Stimulated activated naive CD8-positive, alpha-beta T cell treated with anti-CD3 and anti-CD28 coated beads, Interleukin-15, Interleukin-2, amounts not matched to agents 100 ng/mL and 50 ng/mL, for 24 hours (primary cell): ENCODE measurements around the gene GZMH.
"Not testable (repeated sequence)": the region's sequence is repeated elsewhere in the genome, so short reads cannot be mapped to it uniquely, and the experiment has no call there.

Experiments used
- H3K27ac Mint-ChIP-seq: one replicate; pipeline ENCODE4 v1.8.0; 2021; ENCODE audit warnings: mild to moderate bottlenecking, mixed read lengths
- H3K27me3 Mint-ChIP-seq: one replicate; pipeline ENCODE4 v1.8.0; 2021; ENCODE audit warnings: mixed read lengths
- H3K36me3 Mint-ChIP-seq: one replicate; pipeline ENCODE4 v1.8.0; 2021; ENCODE audit warnings: low read depth, mixed read lengths
- H3K4me1 Mint-ChIP-seq: one replicate; pipeline ENCODE4 v1.8.0; 2021; ENCODE audit warnings: low read depth, mixed read lengths
- H3K4me3 Mint-ChIP-seq: one replicate; pipeline ENCODE4 v1.8.0; 2021; ENCODE audit warnings: mild to moderate bottlenecking, mixed read lengths
- H3K9me3 Mint-ChIP-seq: one replicate; pipeline ENCODE4 v1.8.0; 2021; ENCODE audit warnings: mixed read lengths

Gene GZMH, protein sequence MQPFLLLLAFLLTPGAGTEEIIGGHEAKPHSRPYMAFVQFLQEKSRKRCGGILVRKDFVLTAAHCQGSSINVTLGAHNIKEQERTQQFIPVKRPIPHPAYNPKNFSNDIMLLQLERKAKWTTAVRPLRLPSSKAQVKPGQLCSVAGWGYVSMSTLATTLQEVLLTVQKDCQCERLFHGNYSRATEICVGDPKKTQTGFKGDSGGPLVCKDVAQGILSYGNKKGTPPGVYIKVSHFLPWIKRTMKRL

DNA sequence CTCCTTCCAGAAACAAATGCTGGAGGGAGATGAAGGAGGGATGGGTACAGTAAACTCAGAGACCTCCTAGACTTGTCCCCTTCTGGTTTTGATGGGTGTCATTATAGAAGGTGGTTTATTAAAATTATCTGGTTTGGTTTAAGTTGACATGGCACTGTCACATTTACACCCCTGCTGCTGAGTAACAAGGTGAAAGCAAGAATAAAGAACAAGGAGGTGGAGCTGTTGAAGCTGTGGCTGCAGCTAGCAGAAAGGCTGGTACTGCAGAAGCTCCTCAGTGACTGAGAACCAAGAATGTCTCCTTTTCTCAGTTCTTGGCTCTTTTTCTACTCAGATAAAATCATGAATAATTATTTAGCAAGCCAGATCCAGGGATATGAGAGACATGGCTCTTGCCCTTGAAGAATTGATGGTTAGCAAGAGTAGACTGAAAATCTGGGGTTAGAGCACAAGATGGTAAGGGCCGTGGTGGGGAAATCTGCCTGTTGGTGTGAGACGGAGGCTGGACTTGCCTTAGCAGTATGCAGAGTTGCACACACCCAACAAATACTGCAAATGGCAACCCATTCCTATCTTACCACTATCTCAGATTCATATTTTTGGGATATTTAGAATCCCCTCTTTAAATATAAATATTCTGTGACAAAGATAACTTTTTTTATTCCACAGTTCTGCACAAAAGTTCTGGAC is at the start of gene GZMH:
Gene GZMH, minus strand, starts transcription at position 31 of the 690 bp plus-strand sequence. CDS start 72 bp downstream, outside the sequence.
- Mint-ChIP-seq H3K9me3 (peaks cover 9% of the 10 kb centered on the region), H3K27ac (peak within 1 kb of the TSS; percentile 88), H3K36me3 (no peaks in the 10 kb centered on the region), H3K27me3 (no peaks in the 10 kb centered on the region), H3K4me3 (peak within 1 kb of the TSS; percentile 83), H3K4me1 (peaks cover 86% of the 10 kb centered on the region)

DNA sequence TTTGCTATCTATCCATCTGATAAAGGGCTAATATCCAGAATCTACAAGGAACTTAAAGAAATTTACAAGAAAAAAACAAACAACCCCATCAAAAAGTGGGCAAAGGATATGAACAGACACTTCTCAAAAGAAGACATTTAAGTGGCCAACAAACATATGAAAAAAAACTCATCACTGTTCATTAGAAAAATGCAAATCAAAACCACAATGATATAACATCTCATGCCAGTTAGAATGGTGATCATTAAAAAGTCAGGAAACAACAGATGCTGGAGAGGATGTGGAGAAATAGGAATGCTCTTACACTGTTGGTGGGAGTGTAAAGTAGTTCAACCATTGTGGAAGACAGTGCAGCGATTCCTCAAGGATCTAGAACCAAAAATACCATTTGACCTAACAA is 38.9 kb upstream of the GZMH start:
- Mint-ChIP-seq H3K36me3 (peaks cover 14% of the 10 kb centered on the region), H3K27me3 (peaks cover 16% of the 10 kb centered on the region), H3K9me3 (peaks cover 24% of the 10 kb centered on the region)
- H3K4me3 Mint-ChIP-seq, H3K27ac Mint-ChIP-seq, H3K4me1 Mint-ChIP-seq: not testable (repeated sequence)

DNA sequence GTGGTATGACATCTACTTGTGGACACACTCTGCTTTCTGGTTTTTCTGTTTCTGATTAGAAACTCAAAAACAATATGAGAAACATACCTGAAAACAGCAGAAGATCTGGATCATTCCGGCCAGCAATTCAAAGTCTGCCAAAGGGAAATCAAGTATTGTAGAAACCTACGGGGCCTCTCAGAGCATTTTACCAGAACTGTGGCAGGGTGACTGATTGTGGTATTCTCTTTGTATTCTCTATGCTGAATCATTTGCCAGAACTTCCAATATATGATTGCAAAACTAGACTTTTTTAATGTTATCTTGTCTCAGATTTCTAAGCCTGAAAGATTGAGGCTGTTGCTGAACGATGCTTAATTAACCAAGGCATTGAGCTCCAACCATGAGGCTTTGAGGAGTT is 30.4 kb upstream of the GZMH start:
- peak overlapping the region; percentile 84 for H3K27ac Mint-ChIP-seq
- H3K9me3 Mint-ChIP-seq: peaks cover 3% of the 10 kb centered on the region
- H3K4me3 Mint-ChIP-seq: peak overlapping the region; percentile 14
- H3K27me3 Mint-ChIP-seq: no peaks in the 10 kb centered on the region
- peaks cover 56% of the 10 kb centered on the region for H3K4me1 Mint-ChIP-seq
- H3K36me3 Mint-ChIP-seq: peaks cover 8% of the 10 kb centered on the region

DNA sequence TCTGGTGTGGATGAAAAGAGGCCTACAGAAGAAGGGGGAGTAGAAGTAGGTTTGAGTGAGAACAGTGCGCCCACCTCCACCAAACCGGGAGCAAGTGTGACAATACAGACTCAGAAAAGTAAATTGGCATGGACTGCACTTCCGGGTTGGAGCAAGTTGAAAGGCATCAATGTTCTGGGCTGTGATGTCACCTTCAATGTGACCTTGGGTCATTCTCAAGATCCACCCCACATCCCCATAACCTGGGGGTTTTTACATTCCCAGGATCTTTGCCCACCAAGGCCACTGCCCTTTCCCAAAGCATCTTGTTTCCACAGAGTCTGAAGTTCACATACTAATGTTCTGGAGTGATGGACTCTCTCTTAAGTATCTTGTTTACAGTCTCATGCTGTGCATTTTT is 29.8 kb upstream of the GZMH start:
- peaks cover 8% of the 10 kb centered on the region for H3K36me3 Mint-ChIP-seq
- no peaks in the 10 kb centered on the region for H3K27me3 Mint-ChIP-seq
- peak overlapping the region; percentile 14 for H3K4me3 Mint-ChIP-seq
- peaks cover 63% of the 10 kb centered on the region for H3K4me1 Mint-ChIP-seq
- H3K9me3 Mint-ChIP-seq: peaks cover 3% of the 10 kb centered on the region
- H3K27ac Mint-ChIP-seq: peak overlapping the region; percentile 84

DNA sequence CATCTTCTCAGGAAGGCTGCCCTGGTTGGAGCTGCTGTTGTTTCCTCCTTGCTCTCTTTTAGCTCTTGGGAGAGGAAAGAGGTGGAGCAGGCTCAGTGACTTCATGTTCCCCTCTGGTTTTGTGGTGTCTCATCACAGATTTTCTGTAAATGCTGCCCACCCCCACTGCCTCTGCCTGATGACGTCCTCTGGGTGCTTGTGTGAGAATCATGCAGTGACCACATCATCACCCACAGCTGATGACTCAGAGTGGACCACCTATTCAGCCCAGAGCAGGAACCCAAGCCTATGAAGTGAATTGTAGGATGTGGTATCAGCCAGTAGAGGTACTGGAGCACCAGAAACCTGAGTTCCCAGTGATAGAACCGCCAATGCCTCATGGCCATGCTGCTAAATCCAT is 24.7 kb upstream of the GZMH start, which contains the start of gene GZMB:
Gene GZMB, minus strand, starts transcription at position 33 of the 400 bp plus-strand sequence. Its CDS starts 30 bp downstream, at position 3.
- H3K27me3 Mint-ChIP-seq: no peaks in the 10 kb centered on the region
- peaks cover 74% of the 10 kb centered on the region for H3K4me1 Mint-ChIP-seq
- H3K9me3 Mint-ChIP-seq: peaks cover 3% of the 10 kb centered on the region
- H3K27ac Mint-ChIP-seq: peak within 1 kb of the TSS; percentile 98
- H3K4me3 Mint-ChIP-seq: peak within 1 kb of the TSS; percentile 96
- peaks cover 54% of the 10 kb centered on the region for H3K36me3 Mint-ChIP-seq

DNA sequence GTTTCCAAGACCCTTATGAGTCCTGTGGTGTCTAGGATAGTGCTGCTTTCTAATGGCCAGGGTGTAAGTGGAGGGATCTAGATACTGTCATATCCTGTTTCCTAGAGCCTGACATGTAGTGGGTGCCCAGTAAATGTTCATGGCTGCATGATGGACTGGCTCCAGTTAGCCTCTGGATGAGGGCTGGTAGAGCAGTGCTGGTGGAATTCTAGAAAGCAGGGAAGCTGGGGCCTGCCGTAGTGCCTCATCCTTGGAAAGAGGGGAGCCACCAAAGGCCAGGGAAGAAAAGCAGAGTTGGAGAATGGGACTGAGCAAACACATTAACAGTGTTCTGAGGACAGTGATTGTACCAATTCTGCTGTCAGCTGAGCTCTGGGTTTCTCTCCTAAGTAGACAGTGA is 23.9 kb upstream of the GZMH start:
- H3K27me3 Mint-ChIP-seq: no peaks in the 10 kb centered on the region
- peak overlapping the region; percentile 98 for H3K27ac Mint-ChIP-seq
- H3K9me3 Mint-ChIP-seq: peaks cover 3% of the 10 kb centered on the region
- H3K4me1 Mint-ChIP-seq: peaks cover 68% of the 10 kb centered on the region
- peak overlapping the region; percentile 96 for H3K4me3 Mint-ChIP-seq
- H3K36me3 Mint-ChIP-seq: peaks cover 54% of the 10 kb centered on the region

DNA sequence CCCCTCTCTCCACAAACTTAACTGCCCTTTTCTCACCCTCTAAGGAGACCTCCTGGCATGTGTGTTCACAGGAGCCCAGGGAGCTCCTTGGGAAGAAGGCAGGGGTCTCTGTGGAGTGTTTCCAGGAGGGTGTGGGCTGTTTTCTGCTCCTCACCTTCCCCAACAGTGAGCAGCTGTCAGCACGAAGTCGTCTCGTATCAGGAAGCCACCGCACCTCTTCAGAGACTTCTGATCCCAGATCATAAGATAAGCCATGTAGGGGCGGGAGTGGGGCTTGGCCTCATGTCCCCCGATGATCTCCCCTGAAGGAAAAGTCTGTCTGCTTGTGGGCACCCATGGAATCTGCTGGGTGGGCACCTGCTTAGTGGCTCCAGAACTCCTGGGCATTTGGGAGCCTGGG is 23.3 kb upstream of the GZMH start:
- H3K9me3 Mint-ChIP-seq: no peaks in the 10 kb centered on the region
- H3K4me1 Mint-ChIP-seq: peaks cover 67% of the 10 kb centered on the region
- peaks cover 59% of the 10 kb centered on the region for H3K36me3 Mint-ChIP-seq
- peak overlapping the region; percentile 98 for H3K27ac Mint-ChIP-seq
- peak overlapping the region; percentile 96 for H3K4me3 Mint-ChIP-seq
- no peaks in the 10 kb centered on the region for H3K27me3 Mint-ChIP-seq

DNA sequence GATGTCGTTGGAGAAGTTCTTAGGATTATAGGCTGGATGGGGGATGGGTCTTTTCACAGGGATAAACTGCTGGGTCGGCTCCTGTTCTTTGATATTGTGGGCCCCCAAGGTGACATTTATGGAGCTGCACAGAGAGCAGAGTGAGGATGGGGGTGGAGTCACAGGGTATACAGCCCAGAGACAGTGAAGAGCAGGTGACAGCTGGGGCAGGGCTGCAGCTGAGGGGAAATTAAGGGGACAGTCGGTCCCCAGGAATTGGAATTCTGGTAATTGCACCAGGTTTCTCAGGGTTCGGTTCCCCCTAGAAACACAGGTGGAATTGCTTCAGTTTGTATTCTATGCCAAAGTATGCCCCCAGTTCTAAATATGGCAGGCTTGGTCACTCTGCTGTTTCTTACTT is 22.9 kb upstream of the GZMH start:
- H3K9me3 Mint-ChIP-seq: no peaks in the 10 kb centered on the region
- H3K4me1 Mint-ChIP-seq: peaks cover 67% of the 10 kb centered on the region
- H3K27me3 Mint-ChIP-seq: no peaks in the 10 kb centered on the region
- H3K27ac Mint-ChIP-seq: peak overlapping the region; percentile 98
- peaks cover 64% of the 10 kb centered on the region for H3K36me3 Mint-ChIP-seq
- H3K4me3 Mint-ChIP-seq: peak overlapping the region; percentile 96

DNA sequence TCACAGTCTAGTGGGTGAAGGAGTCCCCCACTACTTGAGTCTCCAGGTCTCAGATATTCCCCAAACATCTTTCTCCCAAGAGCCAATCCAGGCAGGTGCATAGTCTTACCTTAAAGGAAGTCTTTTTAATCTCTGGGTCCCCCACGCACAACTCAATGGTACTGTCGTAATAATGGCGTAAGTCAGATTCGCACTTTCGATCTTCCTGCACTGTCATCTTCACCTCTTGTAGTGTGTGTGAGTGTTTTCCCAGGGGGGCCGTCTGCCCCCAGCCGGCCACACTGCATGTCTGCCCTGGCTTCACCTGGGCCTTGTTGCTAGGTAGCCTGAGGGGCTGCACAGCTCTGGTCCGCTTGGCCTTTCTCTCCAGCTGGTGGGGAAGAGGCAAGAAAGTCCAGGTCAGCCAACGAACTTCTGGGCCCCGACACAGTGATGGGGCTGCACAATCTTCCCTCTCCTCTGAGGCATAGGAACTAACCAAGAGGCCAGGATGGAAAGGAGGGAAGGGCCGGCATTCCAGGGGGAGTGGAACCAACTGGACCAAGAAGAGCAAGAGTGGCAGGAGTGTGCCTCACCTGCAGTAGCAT is 22.4 kb upstream of the GZMH start:
- peak overlapping the region; percentile 98 for H3K27ac Mint-ChIP-seq
- peak overlapping the region; percentile 96 for H3K4me3 Mint-ChIP-seq
- H3K27me3 Mint-ChIP-seq: no peaks in the 10 kb centered on the region
- peaks cover 64% of the 10 kb centered on the region for H3K4me1 Mint-ChIP-seq
- peaks cover 65% of the 10 kb centered on the region for H3K36me3 Mint-ChIP-seq
- no peaks in the 10 kb centered on the region for H3K9me3 Mint-ChIP-seq

DNA sequence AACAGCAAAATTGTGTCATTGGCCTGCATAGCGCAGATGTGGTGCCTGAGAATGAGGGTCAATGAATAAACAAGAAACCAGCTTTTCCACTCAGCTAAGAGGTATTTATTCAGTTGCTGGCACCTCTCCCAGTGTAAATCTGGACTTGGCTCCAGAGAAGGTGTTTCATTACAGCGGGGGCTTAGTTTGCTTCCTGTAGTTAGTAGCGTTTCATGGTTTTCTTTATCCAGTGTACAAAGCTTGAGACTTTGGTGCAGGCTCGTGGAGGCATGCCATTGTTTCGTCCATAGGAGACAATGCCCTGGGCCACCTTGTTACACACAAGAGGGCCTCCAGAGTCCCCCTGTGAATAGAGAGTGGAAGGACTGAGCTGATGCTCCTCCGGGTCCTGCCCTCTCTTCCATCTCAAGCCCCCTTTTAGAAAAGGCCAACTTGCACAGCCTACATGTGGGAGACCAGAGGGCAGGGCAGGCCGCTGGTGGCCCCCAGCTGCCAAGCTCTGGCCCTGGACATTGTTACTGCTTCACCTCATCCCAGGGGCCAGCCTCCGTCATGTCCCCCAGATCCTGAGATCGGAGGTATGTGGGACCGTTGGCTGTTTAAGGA is 21.5 kb upstream of the GZMH start:
- no peaks in the 10 kb centered on the region for H3K9me3 Mint-ChIP-seq
- peaks cover 61% of the 10 kb centered on the region for H3K36me3 Mint-ChIP-seq
- H3K4me1 Mint-ChIP-seq: peaks cover 58% of the 10 kb centered on the region
- peak overlapping the region; percentile 96 for H3K4me3 Mint-ChIP-seq
- peak overlapping the region; percentile 84 for H3K27ac Mint-ChIP-seq
- H3K27me3 Mint-ChIP-seq: no peaks in the 10 kb centered on the region

DNA sequence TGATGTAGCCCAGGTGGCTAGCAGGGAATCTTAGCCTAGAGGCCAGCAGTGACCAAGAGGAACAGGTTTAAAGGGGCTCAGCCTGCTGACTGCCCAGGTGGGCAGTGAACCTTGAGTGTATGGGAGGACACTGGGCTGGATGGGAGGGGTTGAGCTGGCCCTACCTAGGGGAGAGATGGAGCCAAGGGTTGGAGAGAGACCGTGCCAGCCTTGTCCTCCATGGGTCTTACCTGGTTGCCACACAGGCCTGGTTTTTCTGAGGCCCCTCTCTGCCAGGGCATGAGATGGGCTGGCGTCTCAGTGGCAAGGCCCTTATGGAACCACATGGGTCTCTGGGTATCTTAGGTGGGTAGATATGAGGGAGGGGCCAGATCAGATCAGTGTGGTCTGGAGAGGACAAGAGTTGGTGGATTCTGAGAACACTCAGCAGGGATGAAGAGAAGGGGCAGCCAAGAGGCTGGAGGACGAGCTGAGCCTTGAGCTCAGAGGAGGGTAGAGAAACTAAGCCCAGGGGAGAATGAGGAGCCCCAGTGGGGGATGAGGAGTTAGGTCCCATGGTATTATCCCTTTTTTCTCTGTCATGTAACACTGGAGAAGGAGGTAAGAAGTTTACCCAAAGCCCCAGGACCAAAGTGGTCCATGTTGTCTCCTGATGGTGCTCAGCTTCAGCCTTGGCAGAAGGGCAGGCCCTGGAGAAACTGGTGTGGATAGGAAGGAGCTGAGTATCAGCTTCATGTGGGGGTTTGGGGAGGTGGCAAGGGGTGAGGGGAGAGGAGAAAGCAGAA is 20.8 kb upstream of the GZMH start:
- peak overlapping the region; percentile 96 for H3K4me3 Mint-ChIP-seq
- H3K4me1 Mint-ChIP-seq: peaks cover 55% of the 10 kb centered on the region
- no peaks in the 10 kb centered on the region for H3K9me3 Mint-ChIP-seq
- peaks cover 64% of the 10 kb centered on the region for H3K36me3 Mint-ChIP-seq
- peak overlapping the region; percentile 84 for H3K27ac Mint-ChIP-seq
- no peaks in the 10 kb centered on the region for H3K27me3 Mint-ChIP-seq

DNA sequence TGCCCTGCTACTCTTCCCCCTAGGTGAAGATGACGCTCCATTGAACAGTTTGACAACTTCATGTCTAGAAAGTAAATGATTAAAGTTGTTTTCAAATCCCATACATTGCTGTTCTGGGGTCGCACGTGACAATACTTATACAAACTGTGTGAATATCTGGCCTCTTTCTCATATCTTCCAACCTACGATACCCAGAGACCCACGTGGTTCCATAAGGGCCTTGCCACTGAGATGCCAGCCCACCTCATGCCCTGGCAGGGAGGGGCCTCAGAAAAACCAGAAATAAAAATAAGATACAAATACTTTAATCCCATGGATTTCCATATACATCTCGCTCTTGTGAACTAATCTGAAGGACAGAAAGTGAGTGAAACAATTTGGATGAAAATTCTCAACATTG is 20.0 kb upstream of the GZMH start:
- peaks cover 64% of the 10 kb centered on the region for H3K36me3 Mint-ChIP-seq
- peak overlapping the region; percentile 84 for H3K27ac Mint-ChIP-seq
- H3K4me1 Mint-ChIP-seq: peaks cover 52% of the 10 kb centered on the region
- no peaks in the 10 kb centered on the region for H3K27me3 Mint-ChIP-seq
- H3K9me3 Mint-ChIP-seq: no peaks in the 10 kb centered on the region
- H3K4me3 Mint-ChIP-seq: peak overlapping the region; percentile 96

DNA sequence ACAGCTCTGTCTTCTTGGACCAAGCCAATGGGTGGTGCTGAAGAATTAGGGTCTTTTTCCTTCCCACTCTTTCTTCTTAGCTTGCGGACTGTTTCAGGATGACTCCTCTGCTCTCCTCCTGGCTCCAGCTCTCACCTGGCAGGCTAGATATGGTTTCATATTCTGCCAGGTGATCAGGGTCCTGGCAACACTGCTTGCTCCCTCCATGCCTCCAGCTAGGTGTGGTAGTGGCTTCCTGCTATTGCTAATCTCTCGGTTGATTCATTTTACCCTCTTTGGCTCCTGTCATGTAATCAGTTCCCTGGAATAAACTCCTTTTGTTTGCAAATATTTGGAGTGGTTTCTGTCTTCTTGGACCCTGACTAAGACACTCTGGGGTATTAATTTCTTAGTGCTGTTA is 4.3 kb upstream of the GZMH start:
- no peak overlapping the region for H3K4me3 Mint-ChIP-seq

DNA sequence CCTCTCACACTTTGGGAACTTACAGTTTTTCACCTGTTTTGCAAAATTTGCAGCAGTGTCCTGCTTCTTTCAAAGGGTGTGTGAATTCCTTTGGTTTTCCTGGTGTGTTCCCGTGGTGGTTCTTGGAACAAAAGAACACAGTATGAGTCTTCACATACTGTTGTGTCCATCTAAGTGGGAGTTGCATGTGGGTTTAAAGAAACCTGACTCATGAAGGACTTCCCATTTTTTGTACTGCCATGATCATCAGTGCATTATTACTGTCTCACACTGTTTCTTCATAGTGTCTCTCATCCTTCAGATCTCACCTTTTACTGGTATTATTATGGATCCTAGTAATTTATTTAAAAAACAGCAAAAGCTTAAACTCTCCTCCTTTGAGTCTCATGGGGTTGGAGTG is 3.8 kb upstream of the GZMH start:
- Mint-ChIP-seq H3K27ac (peak overlapping the region; percentile 11), H3K9me3 (peaks cover 9% of the 10 kb centered on the region), H3K4me1 (peaks cover 60% of the 10 kb centered on the region), H3K27me3 (no peaks in the 10 kb centered on the region), H3K4me3 (no peak overlapping the region), H3K36me3 (no peaks in the 10 kb centered on the region)

More for the DNA sequence above, 4.3 kb upstream of the GZMH start:
- H3K36me3 Mint-ChIP-seq: no peaks in the 10 kb centered on the region
- peaks cover 55% of the 10 kb centered on the region for H3K4me1 Mint-ChIP-seq
- H3K27ac Mint-ChIP-seq: peak overlapping the region; percentile 11
- peaks cover 12% of the 10 kb centered on the region for H3K9me3 Mint-ChIP-seq
- no peaks in the 10 kb centered on the region for H3K27me3 Mint-ChIP-seq
